Right lobe of liver (tissue), 6 donors: ENCODE measurements around the gene SDK1. TPM values are rescaled to one million over a fixed set of nuclear protein-coding genes. Genes with fewer than 3 reads are reported as not detected.
"Not testable (repeated sequence)": the region's sequence is repeated elsewhere in the genome, so short reads cannot be mapped to it uniquely, and the experiment has no call there.

ENCODE experiments used
- ATAC-seq, 4 donors: fragments of 200-7000 bp; cut with Tn5 transposase; one replicate each; pipeline ENCODE4 v1.9.1; 2020; ENCODE audit warnings: mild to moderate bottlenecking in 4 of 4, moderate library complexity in 4 of 4
- DNase-seq, 3 donors: peaks; one replicate each; pipeline ENCODE4 v3.0.0-alpha.2; 2020
- H3K27ac ChIP-seq, 3 donors: fragments of 200-600 bp; one replicate each; pipeline ENCODE4 v1.8.0; 2022
- H3K27me3 ChIP-seq, 2 donors: fragments of 200-600 bp; one replicate each; pipeline ENCODE4 v1.8.0; 2022
- H3K36me3 ChIP-seq, 4 donors: fragments of 200-600 bp; sonication (generic) in 1 of 4; one replicate each; pipeline versions ENCODE4 v1.5.1 to v1.8.0; 2017 to 2022; ENCODE audit warnings: control low read depth in 1 of 4
- H3K4me1 ChIP-seq, 4 donors: fragments of 200-600 bp; sonication (generic) in 1 of 4; one replicate each; pipeline versions ENCODE4 v1.5.1 to v1.8.0; 2017 to 2022; ENCODE audit warnings: control low read depth in 1 of 4
- H3K4me3 ChIP-seq, 3 donors: fragments of 200-600 bp; one replicate each; pipeline ENCODE4 v1.8.0; 2022
- H3K9me3 ChIP-seq, 4 donors: fragments of 200-600 bp; sonication (generic) in 1 of 4; one replicate each; pipeline versions ENCODE4 v1.5.1 to v1.8.0; 2017 to 2022; ENCODE audit warnings: control low read depth in 1 of 4
- CTCF ChIP-seq, 4 donors: fragments of 200-600 bp in 3 of 4; fragments of 450-650 bp in 1 of 4; IDR thresholded peaks; one replicate each; pipeline versions ENCODE4 v1.5.1 to v1.8.0; 2016 to 2022; ENCODE audit warnings: antibody characterized with exemption in 4 of 4, mild to moderate bottlenecking in 2 of 4
- POLR2A ChIP-seq: fragments of 450-650 bp; IDR thresholded peaks from one replicate; pipeline ENCODE4 v1.6.1; 2017; ENCODE audit warnings: antibody characterized with exemption, mild to moderate bottlenecking
- whole genome bisulfite sequencing: methylation state at CpG from one replicate; pipeline ENCODE4 v1.1.6; 2018; ENCODE audit warnings: low coverage, low lambda C conversion rate; ENCODE audit not compliant: insufficient coverage; ENCODE audit errors: missing lambda C conversion rate; 5-methylcytosine and 5-hydroxymethylcytosine counted together
- intact Hi-C, 2 donors: fragments of 100-400 bp; cut with DNase I; formaldehyde crosslinking; loops; one replicate each; pipeline versions ENCODE4 v1.11.2 to v1.14.1; 2022
- total RNA-seq, 6 experiments: library from RNA; depleted of rRNA in 2 of 6; stranded (reverse); fragments of >200 nt in 2 of 6; fragmentation: NEBNext Ultra II Directional in 3 of 6; extraction: Animal tissue kit (Norgen Biotek cat#: 25700) in 3 of 6; gene quantifications; one replicate each; pipeline versions ENCODE4 v1.1.0 to v1.2.4, GENCODE V29; 2016 to 2023
- donor health status: DM: no; HTN: yes; CAD: no.
- donor health status: DM: no; HTN: no; CAD: no.
- donor health status: DM: no; HTN: no; CAD: no.
- donor health status: DM: no; HTN: yes; CAD: no.
- donor health status: DM: no; HTN: yes; CAD: no.

Gene SDK1
- total RNA-seq, 6 experiments from 2014 or later, result 0.07 to 1.4 (median 0.65) TPM

- DNase-seq, result no peak
- Histone ChIP-seq H3K27ac (no peak overlapping the region), H3K9me3 (no peaks in the 10 kb centered on the region), H3K4me3 (no peak overlapping the region), H3K36me3 (no peaks in the 10 kb centered on the region), H3K27me3 (no peaks in the 10 kb centered on the region), H3K4me1 (no peaks in the 10 kb centered on the region)
- 73% methylated on average over 16 of the region's 28 CpGs for WGBS
- intact Hi-C loops, result no loop called here
- no peak for TF ChIP-seq CTCF (IDR thresholded peaks at IDR 0.05)
- TF ChIP-seq POLR2A, result no peak
- ATAC-seq, result no peak
Observed at GRCh38 chr7:4307316-4308204, 1006.5 kb downstream of the SDK1 start.

GRCh38 chr7:4308205-4308590 is 1007.1 kb downstream of the SDK1 start:
- Histone ChIP-seq H3K27me3 (no peaks in the 10 kb centered on the region), H3K4me3 (no peak overlapping the region), H3K9me3 (no peaks in the 10 kb centered on the region), H3K4me1 (no peaks in the 10 kb centered on the region), H3K27ac (no peak overlapping the region), H3K36me3 (no peaks in the 10 kb centered on the region)
- DNase-seq (no peak), ATAC-seq (no peak)
- TF ChIP-seq CTCF (IDR thresholded peaks at IDR 0.05) (no peak), POLR2A (no peak)
- 75% methylated on average over 12 of the region's 22 CpGs for whole genome bisulfite sequencing
- intact Hi-C loops, result no loop called here

- no CpG with 5 or more reads among the region's 29 CpGs for WGBS
- H3K36me3 ChIP-seq, H3K4me1 ChIP-seq, intact Hi-C loops, ATAC-seq, H3K27ac ChIP-seq, H3K4me3 ChIP-seq, H3K9me3 ChIP-seq, H3K27me3 ChIP-seq, DNase-seq: not testable (repeated sequence)
Observed at GRCh38 chr7:4313911-4314310, 1012.9 kb downstream of the SDK1 start.

GRCh38 chr7:4314316-4314715 is 1013.3 kb downstream of the SDK1 start:
- H3K4me1 ChIP-seq, H3K27ac ChIP-seq, H3K4me3 ChIP-seq, intact Hi-C loops, H3K27me3 ChIP-seq, H3K36me3 ChIP-seq, H3K9me3 ChIP-seq, DNase-seq, ATAC-seq: not testable (repeated sequence)
- WGBS, result 64% methylated on average over 3 of the region's 16 CpGs
